Measurements from ENCODE around the gene SLC23A1. TPM values are rescaled to one million over a fixed set of nuclear protein-coding genes. Genes with fewer than 3 reads are reported as not detected.

SLC23A1 gene
- total RNA-seq (0.81 TPM in 1 of 2 replicates, not detected in the other), polyA plus RNA-seq (0.06 and 0.37 TPM in 2 replicates)

- no peak within 1 kb of the TSS for H3K4me3 ChIP-seq
- H3K36me3 ChIP-seq: no peaks in the 10 kb centered on the region
- no peak for TF ChIP-seq CTCF (IDR thresholded peaks at IDR 0.05; ENCODE audit: low read depth, low read length)
- H3K9me3 ChIP-seq (ENCODE audit: low read depth): no peaks in the 10 kb centered on the region
- no peak for DNase-seq (ENCODE audit: low read depth in 1 of 2, low spot score in 1 of 2)
- H3K27me3 ChIP-seq: no peaks in the 10 kb centered on the region
- peak within 1 kb of the TSS; percentile 52 for H3K27ac ChIP-seq
- H3K4me1 ChIP-seq (ENCODE audit: low read depth): peaks cover 26% of the 10 kb centered on the region
Observed at GRCh38 chr5:139383275-139383992, at the start of gene SLC23A1. TSS of gene SLC23A1 (minus strand) at chr5:139383297. CDS start at chr5:139383253, 44 bp downstream.

GRCh38 chr5:139431706-139432105 lies 48.6 kb upstream of the SLC23A1 start:
- Histone ChIP-seq H3K4me1 (ENCODE audit: low read depth) (no peaks in the 10 kb centered on the region), H3K9me3 (ENCODE audit: low read depth) (no peaks in the 10 kb centered on the region), H3K27ac (no peak overlapping the region), H3K36me3 (peaks cover 39% of the 10 kb centered on the region), H3K4me3 (no peak overlapping the region), H3K27me3 (no peaks in the 10 kb centered on the region)
- DNase-seq (ENCODE audit: low read depth in 1 of 2, low spot score in 1 of 2): no peak
- no peak for TF ChIP-seq CTCF (IDR thresholded peaks at IDR 0.05; ENCODE audit: low read depth, low read length)

DNA sequence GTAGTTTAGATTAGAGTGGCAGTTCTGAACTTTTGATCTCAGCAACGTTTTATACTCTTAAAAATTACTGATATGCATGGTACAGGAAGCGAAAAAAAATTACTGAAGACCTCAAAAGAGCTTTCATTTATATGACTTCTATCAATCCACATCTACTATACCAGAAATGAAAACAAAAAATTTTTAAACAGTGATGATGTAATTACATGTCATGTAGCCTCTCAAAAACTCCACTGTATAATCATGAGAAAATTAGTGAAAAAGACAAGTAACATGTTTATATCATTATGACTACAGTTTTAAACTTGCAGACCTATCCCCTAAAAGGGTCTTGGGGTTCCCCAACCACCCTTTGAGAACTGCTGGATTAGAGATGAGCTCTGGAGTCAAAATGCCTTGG lies 46.9 kb upstream of the SLC23A1 start:
- TF ChIP-seq CTCF (IDR thresholded peaks at IDR 0.05; ENCODE audit: low read depth, low read length): no peak
- H3K4me3 ChIP-seq: no peak overlapping the region
- H3K4me1 ChIP-seq (ENCODE audit: low read depth): no peaks in the 10 kb centered on the region
- peaks cover 48% of the 10 kb centered on the region for H3K36me3 ChIP-seq
- H3K27me3 ChIP-seq: no peaks in the 10 kb centered on the region
- H3K9me3 ChIP-seq (ENCODE audit: low read depth): no peaks in the 10 kb centered on the region
- no peak for DNase-seq (ENCODE audit: low read depth in 1 of 2, low spot score in 1 of 2)
- no peak overlapping the region for H3K27ac ChIP-seq

DNA sequence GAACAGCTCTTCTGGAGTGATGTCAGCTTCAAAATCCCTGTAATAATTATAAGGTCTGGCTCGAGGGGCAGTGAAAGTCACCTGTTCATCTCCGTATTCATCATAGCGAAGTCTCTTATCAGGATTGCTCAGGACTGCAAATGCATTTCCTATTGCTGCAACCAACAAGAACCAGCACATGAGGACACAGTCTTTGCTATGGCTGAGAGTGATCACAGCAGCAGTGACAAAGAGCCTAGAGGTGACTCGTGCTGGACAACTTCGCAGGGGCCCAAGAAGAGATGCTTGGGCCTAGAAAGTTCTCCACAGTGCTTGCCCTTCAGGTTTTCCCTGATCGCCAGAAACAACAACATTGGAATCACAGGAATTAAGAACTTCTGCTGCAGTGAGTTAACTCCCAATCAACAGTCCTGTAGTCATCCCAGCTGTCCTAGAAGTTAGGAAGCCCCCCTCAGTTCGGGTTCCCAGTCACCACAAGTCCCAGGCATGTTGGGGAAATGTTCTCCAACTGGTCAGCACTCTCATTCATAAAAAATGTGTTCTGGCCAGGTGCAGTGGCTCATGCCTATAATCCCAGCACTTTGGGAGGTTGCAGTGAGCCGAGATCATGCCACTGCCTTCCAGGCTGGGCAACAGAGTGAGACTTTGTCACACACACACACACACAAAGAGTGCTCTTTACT lies 43.2 kb upstream of the SLC23A1 start:
- Histone ChIP-seq H3K9me3 (ENCODE audit: low read depth) (no peaks in the 10 kb centered on the region), H3K4me1 (ENCODE audit: low read depth) (no peaks in the 10 kb centered on the region), H3K4me3 (no peak overlapping the region), H3K27ac (no peak overlapping the region), H3K27me3 (no peaks in the 10 kb centered on the region), H3K36me3 (peaks cover 42% of the 10 kb centered on the region)
- no peak for TF ChIP-seq CTCF (IDR thresholded peaks at IDR 0.05; ENCODE audit: low read depth, low read length)
- peak in 1 of 2 donors; percentile 58 for DNase-seq (ENCODE audit: low read depth in 1 of 2, low spot score in 1 of 2)

- Histone ChIP-seq H3K9me3 (ENCODE audit: low read depth) (no peaks in the 10 kb centered on the region), H3K27ac (no peak overlapping the region), H3K27me3 (no peaks in the 10 kb centered on the region), H3K4me1 (ENCODE audit: low read depth) (peaks cover under 1% of the 10 kb centered on the region), H3K4me3 (no peak overlapping the region), H3K36me3 (peaks cover 35% of the 10 kb centered on the region)
- TF ChIP-seq CTCF (IDR thresholded peaks at IDR 0.05; ENCODE audit: low read depth, low read length): no peak
- DNase-seq (ENCODE audit: low read depth in 1 of 2, low spot score in 1 of 2): no peak
Observed at GRCh38 chr5:139425497-139425896, 42.4 kb upstream of the SLC23A1 start.

Data from cardiac muscle cell (in vitro differentiated cells and primary cell).